Measurements from ENCODE around the gene ANKRD18B.
A peak's percentile ranks its signal among the peaks of the same experiment; 100 is the strongest.
"Not testable (repeated sequence)": the region's sequence is repeated elsewhere in the genome, so short reads cannot be mapped to it uniquely, and the experiment has no call there.

The ANKRD18B gene

GRCh38 chr9:33523397-33524305, at the start of gene ANKRD18B:
ANKRD18B (plus strand) TSS chr9:33524251; CDS start chr9:33524490, 239 bp downstream.
- Mint-ChIP-seq H3K4me3 (peak within 1 kb of the TSS; percentile 90 to 91), H3K27me3 (peaks cover 66% of the 10 kb centered on the region), H3K4me1 (peaks cover 12% of the 10 kb centered on the region), H3K27ac (peak within 1 kb of the TSS; percentile 86 to 90)
- DNase-seq, result peak; percentile 62 to 68
- ATAC-seq, result peak; percentile 99
- H3K9me3 Mint-ChIP-seq, result not testable (repeated sequence)

- H3K27ac Mint-ChIP-seq, result no peak overlapping the region
- H3K27me3 Mint-ChIP-seq, result no peaks in the 10 kb centered on the region
- H3K4me1 Mint-ChIP-seq, result peaks cover 24% of the 10 kb centered on the region
- DNase-seq (no peak), ATAC-seq (no peak)
- peak overlapping the region in 1 of 2 donors; percentile 9 for H3K4me3 Mint-ChIP-seq
- no peaks in the 10 kb centered on the region for H3K9me3 Mint-ChIP-seq
These were observed 48.7 kb upstream of the ANKRD18B start for GRCh38 chr9:33475357-33475756.

GRCh38 chr9:33476503-33476902, 47.5 kb upstream of the ANKRD18B start:
- Mint-ChIP-seq H3K4me3 (no peak overlapping the region), H3K4me1 (peaks cover 19% of the 10 kb centered on the region), H3K27me3 (no peaks in the 10 kb centered on the region), H3K9me3 (no peaks in the 10 kb centered on the region), H3K27ac (no peak overlapping the region)
- ATAC-seq, result no peak
- no peak for DNase-seq

- Mint-ChIP-seq H3K27me3 (no peaks in the 10 kb centered on the region), H3K9me3 (no peaks in the 10 kb centered on the region), H3K4me3 (no peak overlapping the region), H3K27ac (no peak overlapping the region), H3K4me1 (no peaks in the 10 kb centered on the region)
- no peak for DNase-seq
- no peak for ATAC-seq
These were observed 43.9 kb upstream of the ANKRD18B start for GRCh38 chr9:33480106-33480505.

GRCh38 chr9:33480976-33481375, 43.1 kb upstream of the ANKRD18B start:
- no peak for ATAC-seq
- DNase-seq, result no peak
- no peaks in the 10 kb centered on the region for H3K27me3 Mint-ChIP-seq

GRCh38 chr9:33485312-33485711, 38.7 kb upstream of the ANKRD18B start:
- H3K27ac Mint-ChIP-seq, H3K9me3 Mint-ChIP-seq, DNase-seq, H3K27me3 Mint-ChIP-seq, H3K4me1 Mint-ChIP-seq, H3K4me3 Mint-ChIP-seq, ATAC-seq: not testable (repeated sequence)

More at GRCh38 chr9:33480976-33481375, 43.1 kb upstream of the ANKRD18B start:
- H3K4me3 Mint-ChIP-seq, result no peak overlapping the region
- no peaks in the 10 kb centered on the region for H3K9me3 Mint-ChIP-seq
- H3K4me1 Mint-ChIP-seq, result no peaks in the 10 kb centered on the region
- no peak overlapping the region for H3K27ac Mint-ChIP-seq

- Mint-ChIP-seq H3K4me1 (no peaks in the 10 kb centered on the region), H3K27me3 (no peaks in the 10 kb centered on the region), H3K27ac (no peak overlapping the region), H3K9me3 (no peaks in the 10 kb centered on the region), H3K4me3 (no peak overlapping the region)
- no peak for DNase-seq
- ATAC-seq, result no peak
These were observed 35.0 kb upstream of the ANKRD18B start for GRCh38 chr9:33489066-33489465.

- not testable (repeated sequence) for H3K27ac Mint-ChIP-seq, H3K4me3 Mint-ChIP-seq, ATAC-seq, H3K9me3 Mint-ChIP-seq, H3K4me1 Mint-ChIP-seq, DNase-seq, H3K27me3 Mint-ChIP-seq
These were observed 30.2 kb upstream of the ANKRD18B start for GRCh38 chr9:33493819-33494218.

GRCh38 chr9:33498387-33498786, 25.7 kb upstream of the ANKRD18B start:
- no peaks in the 10 kb centered on the region for H3K4me1 Mint-ChIP-seq
- DNase-seq, result no peak
- H3K9me3 Mint-ChIP-seq, result no peaks in the 10 kb centered on the region
- no peak for ATAC-seq
- H3K4me3 Mint-ChIP-seq, result no peak overlapping the region
- H3K27me3 Mint-ChIP-seq, result no peaks in the 10 kb centered on the region
- H3K27ac Mint-ChIP-seq, result no peak overlapping the region

- Mint-ChIP-seq H3K27ac (no peak overlapping the region), H3K4me1 (peaks cover 20% of the 10 kb centered on the region), H3K4me3 (no peak overlapping the region), H3K9me3 (no peaks in the 10 kb centered on the region), H3K27me3 (no peaks in the 10 kb centered on the region)
- no peak for DNase-seq
- peak; percentile 28 for ATAC-seq
These were observed 17.3 kb upstream of the ANKRD18B start for GRCh38 chr9:33506626-33507370.

GRCh38 chr9:33510262-33511183, 13.5 kb upstream of the ANKRD18B start:
- peaks cover 20% of the 10 kb centered on the region for H3K4me1 Mint-ChIP-seq
- H3K27ac Mint-ChIP-seq, result peak overlapping the region; percentile 99 to 100
- DNase-seq (peak; percentile 42 to 51), ATAC-seq (peak; percentile 87)
- H3K9me3 Mint-ChIP-seq, result peaks cover 0 to 10% of the 10 kb centered on the region in 2 donors
- H3K4me3 Mint-ChIP-seq, result peak overlapping the region; percentile 99
- no peaks in the 10 kb centered on the region for H3K27me3 Mint-ChIP-seq

GRCh38 chr9:33511184-33511517, 12.9 kb upstream of the ANKRD18B start:
- not testable (repeated sequence) for H3K27me3 Mint-ChIP-seq, DNase-seq, ATAC-seq
- Mint-ChIP-seq H3K4me1 (peaks cover 16% of the 10 kb centered on the region), H3K27ac (peak overlapping the region; percentile 99 to 100), H3K9me3 (peaks cover 0 to 12% of the 10 kb centered on the region in 2 donors), H3K4me3 (peak overlapping the region; percentile 99)

- not testable (repeated sequence) for H3K4me1 Mint-ChIP-seq, H3K27me3 Mint-ChIP-seq, DNase-seq, ATAC-seq, H3K27ac Mint-ChIP-seq, H3K4me3 Mint-ChIP-seq
- H3K9me3 Mint-ChIP-seq, result peaks cover 0 to 12% of the 10 kb centered on the region in 2 donors
These were observed 11.5 kb upstream of the ANKRD18B start for GRCh38 chr9:33512535-33512934.

- not testable (repeated sequence) for H3K27ac Mint-ChIP-seq, H3K4me1 Mint-ChIP-seq, ATAC-seq, H3K4me3 Mint-ChIP-seq, DNase-seq
- peaks cover 0 to 12% of the 10 kb centered on the region in 2 donors for H3K9me3 Mint-ChIP-seq
- peaks cover 14% of the 10 kb centered on the region for H3K27me3 Mint-ChIP-seq
These were observed 8.6 kb upstream of the ANKRD18B start for GRCh38 chr9:33515342-33515995.

- not testable (repeated sequence) for H3K4me3 Mint-ChIP-seq, H3K4me1 Mint-ChIP-seq, H3K27ac Mint-ChIP-seq, ATAC-seq, DNase-seq
- peaks cover 17% of the 10 kb centered on the region for H3K27me3 Mint-ChIP-seq
- H3K9me3 Mint-ChIP-seq, result peaks cover 0 to 12% of the 10 kb centered on the region in 2 donors
These were observed 7.7 kb upstream of the ANKRD18B start for GRCh38 chr9:33516397-33516796.
